ENCODE measurements around the gene CARD9.

Gene CARD9

GRCh38 chr9:136317695-136318094 is 55.8 kb downstream of the CARD9 start:
- no peak for DNase-seq

DNA sequence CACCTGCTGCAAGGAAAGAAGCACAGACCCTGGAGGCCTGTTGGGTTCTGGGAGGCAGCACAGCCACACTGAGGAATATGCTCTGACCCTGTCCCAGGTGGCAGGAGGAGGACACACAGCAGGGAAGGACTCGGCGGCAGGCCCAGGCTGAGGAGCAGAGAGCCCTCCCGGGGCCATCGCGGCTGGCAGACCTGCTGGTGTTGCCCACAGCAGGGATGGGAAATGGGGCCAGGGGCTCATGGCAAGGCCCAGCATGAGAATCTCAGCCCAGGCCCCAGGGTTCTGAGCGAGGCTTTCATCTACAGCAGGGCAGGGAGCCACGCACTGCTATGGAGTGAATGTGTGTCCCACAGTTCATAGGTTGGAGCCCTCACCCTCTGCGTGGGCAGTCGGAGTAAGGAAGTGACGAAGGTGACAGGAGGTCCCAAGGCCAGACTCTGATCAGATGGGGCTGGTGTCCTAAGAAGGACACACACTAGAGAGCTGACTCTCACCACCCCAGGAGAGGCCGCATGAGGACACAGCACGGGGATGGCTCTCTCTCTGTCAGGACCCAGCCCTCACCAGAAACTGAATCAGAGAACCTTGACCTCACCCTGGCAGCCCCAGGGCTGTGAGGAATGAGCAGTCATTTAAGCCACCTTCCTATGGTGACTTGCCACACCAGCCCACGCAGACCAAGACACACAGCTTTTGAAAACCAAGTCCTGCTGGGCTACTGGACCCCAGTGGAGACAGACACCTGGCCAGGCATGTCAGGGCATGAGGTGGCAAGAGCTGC is 56.4 kb downstream of the CARD9 start:
- Histone ChIP-seq H3K27ac (ENCODE audit: insufficient read depth, low read length, poor library complexity, severe bottlenecking) (no peak overlapping the region), H3K4me1 (ENCODE audit: control insufficient read depth, insufficient read depth, low read length, poor library complexity, severe bottlenecking) (no peaks in the 10 kb centered on the region)

More at GRCh38 chr9:136317695-136318094, 55.8 kb downstream of the CARD9 start:
- Histone ChIP-seq H3K36me3 (ENCODE audit: control insufficient read depth, insufficient read depth, low read length) (no peaks in the 10 kb centered on the region), H3K9me3 (ENCODE audit: control insufficient read depth, low read length) (no peaks in the 10 kb centered on the region), H3K4me1 (ENCODE audit: control insufficient read depth, insufficient read depth, low read length, poor library complexity, severe bottlenecking) (no peaks in the 10 kb centered on the region), H3K27me3 (replicated peaks; ENCODE audit: control insufficient read depth, insufficient read depth, low read length, poor library complexity, severe bottlenecking) (no peaks in the 10 kb centered on the region), H3K27ac (ENCODE audit: insufficient read depth, low read length, poor library complexity, severe bottlenecking) (no peak overlapping the region), H3K4me3 (ENCODE audit: insufficient read depth, low read depth, low read length, poor library complexity, severe bottlenecking) (no peak overlapping the region)

DNA sequence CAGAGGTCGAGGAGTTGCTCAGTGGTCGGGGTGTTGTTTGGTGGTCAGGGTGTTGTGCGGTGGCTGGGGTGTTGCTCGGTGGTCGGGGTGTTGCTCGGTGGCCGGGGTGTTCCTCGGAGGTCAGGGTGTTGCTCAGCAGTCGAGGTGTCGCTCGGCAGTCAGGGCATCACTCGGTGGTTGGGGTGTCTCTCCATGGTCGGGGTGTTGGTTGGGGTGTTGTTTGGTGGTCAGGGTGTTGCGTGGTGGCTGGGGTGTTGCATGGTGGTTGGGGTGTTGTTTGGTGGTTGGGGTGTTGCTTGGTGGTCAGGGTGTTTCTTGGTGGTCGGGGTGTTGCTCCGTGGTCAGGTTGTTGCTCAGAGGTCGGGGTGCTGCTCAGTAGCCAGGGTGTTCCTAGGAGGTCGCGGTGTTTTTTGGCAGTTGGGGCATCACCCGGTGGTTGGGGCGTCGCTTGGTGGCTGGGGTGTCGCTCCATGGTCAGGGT is 57.2 kb downstream of the CARD9 start:
- Histone ChIP-seq H3K27ac (ENCODE audit: insufficient read depth, low read length, poor library complexity, severe bottlenecking) (no peak overlapping the region), H3K9me3 (ENCODE audit: control insufficient read depth, low read length) (no peaks in the 10 kb centered on the region), H3K36me3 (ENCODE audit: control insufficient read depth, insufficient read depth, low read length) (no peaks in the 10 kb centered on the region), H3K27me3 (replicated peaks; ENCODE audit: control insufficient read depth, insufficient read depth, low read length, poor library complexity, severe bottlenecking) (no peaks in the 10 kb centered on the region), H3K4me1 (ENCODE audit: control insufficient read depth, insufficient read depth, low read length, poor library complexity, severe bottlenecking) (peaks cover 3% of the 10 kb centered on the region), H3K4me3 (ENCODE audit: insufficient read depth, low read depth, low read length, poor library complexity, severe bottlenecking) (no peak overlapping the region)
- no peak for DNase-seq

More for the DNA sequence above, 56.4 kb downstream of the CARD9 start:
- no peak for DNase-seq
- no peaks in the 10 kb centered on the region for H3K36me3 ChIP-seq (ENCODE audit: control insufficient read depth, insufficient read depth, low read length)
- H3K9me3 ChIP-seq (ENCODE audit: control insufficient read depth, low read length) = no peaks in the 10 kb centered on the region
- H3K27me3 ChIP-seq (replicated peaks; ENCODE audit: control insufficient read depth, insufficient read depth, low read length, poor library complexity, severe bottlenecking) = no peaks in the 10 kb centered on the region
- no peak overlapping the region for H3K4me3 ChIP-seq (ENCODE audit: insufficient read depth, low read depth, low read length, poor library complexity, severe bottlenecking)

DNA sequence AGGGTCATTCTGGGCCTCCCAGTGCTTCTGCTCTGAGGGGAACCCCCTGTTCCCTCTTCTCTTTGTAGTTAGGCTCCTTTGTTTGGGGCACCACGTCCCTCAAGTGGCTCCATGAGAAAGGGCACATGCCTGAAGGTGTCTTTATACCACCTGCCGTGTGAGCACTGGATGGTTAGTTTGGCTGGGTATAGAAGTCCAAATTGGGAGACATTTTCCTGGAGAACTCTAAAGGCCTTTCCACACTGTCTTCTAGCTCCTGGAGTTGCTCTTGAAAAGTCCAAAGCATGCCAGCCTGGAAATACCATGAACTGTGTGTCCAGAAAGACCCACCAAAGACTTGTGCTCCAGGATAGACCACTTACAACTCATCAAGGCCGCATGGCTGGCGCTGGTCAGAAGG is 58.5 kb downstream of the CARD9 start:
- Histone ChIP-seq H3K27ac (ENCODE audit: insufficient read depth, low read length, poor library complexity, severe bottlenecking) (no peak overlapping the region), H3K27me3 (replicated peaks; ENCODE audit: control insufficient read depth, insufficient read depth, low read length, poor library complexity, severe bottlenecking) (peaks cover 4% of the 10 kb centered on the region), H3K4me1 (ENCODE audit: control insufficient read depth, insufficient read depth, low read length, poor library complexity, severe bottlenecking) (peaks cover 4% of the 10 kb centered on the region), H3K4me3 (ENCODE audit: insufficient read depth, low read depth, low read length, poor library complexity, severe bottlenecking) (no peak overlapping the region), H3K36me3 (ENCODE audit: control insufficient read depth, insufficient read depth, low read length) (no peaks in the 10 kb centered on the region), H3K9me3 (ENCODE audit: control insufficient read depth, low read length) (no peaks in the 10 kb centered on the region)
- DNase-seq = no peak

GRCh38 chr9:136314056-136314416 is 59.4 kb downstream of the CARD9 start:
- Histone ChIP-seq H3K4me1 (ENCODE audit: control insufficient read depth, insufficient read depth, low read length, poor library complexity, severe bottlenecking) (peaks cover 4% of the 10 kb centered on the region), H3K36me3 (ENCODE audit: control insufficient read depth, insufficient read depth, low read length) (no peaks in the 10 kb centered on the region), H3K9me3 (ENCODE audit: control insufficient read depth, low read length) (no peaks in the 10 kb centered on the region), H3K4me3 (ENCODE audit: insufficient read depth, low read depth, low read length, poor library complexity, severe bottlenecking) (no peak overlapping the region), H3K27ac (ENCODE audit: insufficient read depth, low read length, poor library complexity, severe bottlenecking) (no peak overlapping the region), H3K27me3 (replicated peaks; ENCODE audit: control insufficient read depth, insufficient read depth, low read length, poor library complexity, severe bottlenecking) (peaks cover 4% of the 10 kb centered on the region)
- no peak for DNase-seq
